AG04450 (cell line): Measurements from ENCODE around the gene DAAM2. TPM values are rescaled to one million over a fixed set of nuclear protein-coding genes. Genes with fewer than 3 reads are reported as not detected.

Experiments used
- CTCF ChIA-PET: fragments of 300-600, 350-600 bp; formaldehyde crosslinking; extraction: SDS; loops from one replicate; lab custom pipeline; 2022; ENCODE audit warnings: antibody characterized with exemption, inconsistent platforms; lab: Charles Lee
- POLR2A ChIA-PET: fragments of 350-600 bp; formaldehyde crosslinking; extraction: SDS; loops from one replicate; lab custom pipeline; 2021; ENCODE audit warnings: antibody characterized with exemption, inconsistent platforms; lab: Yijun Ruan, JAX
- DNase-seq: peaks from one replicate; pipeline ENCODE4 v3.0.0-alpha.2; 2011; ENCODE audit warnings: low read depth, low spot score
- H3K27ac ChIP-seq: one replicate; pipeline ENCODE4 v1.5.1; 2012; ENCODE audit warnings: low read depth, low read length, control low read depth
- H3K27me3 ChIP-seq: one replicate; pipeline ENCODE4 v1.6.0; 2012; ENCODE audit warnings: low read length; ENCODE audit not compliant: control insufficient read depth, insufficient read depth
- H3K4me3 ChIP-seq: 2 replicates; pipeline ENCODE4 v1.5.1; 2011; ENCODE audit warnings: mild to moderate bottlenecking, low read depth, low read length, control low read depth
- H3K9me3 ChIP-seq: 2 replicates; pipeline ENCODE4 v1.5.1; 2012; ENCODE audit warnings: low read length; ENCODE audit not compliant: control insufficient read depth, insufficient read depth
- CTCF ChIP-seq: IDR thresholded peaks from 2 replicates; pipeline ENCODE4 v1.5.1; 2011; ENCODE audit warnings: low read depth, low read length, control low read depth, inconsistent platforms
- polyA plus RNA-seq: library from polyadenylated mRNA; depleted of rRNA; stranded (reverse); fragments of >200 nt; gene quantifications from 2 replicates; pipeline ENCODE4 v1.2.3, GENCODE V29; 2011

The DAAM2 gene
- polyA plus RNA-seq, 1 experiment, result 2.9 TPM

GRCh38 chr6:39776581-39776980, 15.6 kb upstream of the DAAM2 start:
- CTCF ChIA-PET, result no interaction called here
- Histone ChIP-seq H3K27ac (no peak overlapping the region), H3K27me3 (peaks cover 2% of the 10 kb centered on the region), H3K4me3 (no peak overlapping the region), H3K9me3 (no peaks in the 10 kb centered on the region)
- no peak for TF ChIP-seq CTCF
- no peak for DNase-seq
- POLR2A ChIA-PET, result no interaction called here

- Histone ChIP-seq H3K4me3 (no peak overlapping the region), H3K27ac (no peak overlapping the region), H3K27me3 (peaks cover 2% of the 10 kb centered on the region), H3K9me3 (no peaks in the 10 kb centered on the region)
- ChIA-PET CTCF (no interaction called here), POLR2A (no interaction called here)
- TF ChIP-seq CTCF, result no peak
- no peak for DNase-seq
These were observed 15.0 kb upstream of the DAAM2 start for GRCh38 chr6:39777218-39777617.

GRCh38 chr6:39777661-39778060, 14.5 kb upstream of the DAAM2 start:
- POLR2A ChIA-PET, result no interaction called here
- H3K4me3 ChIP-seq, result no peak overlapping the region
- DNase-seq, result no peak
- no peak for TF ChIP-seq CTCF
- no peak overlapping the region for H3K27ac ChIP-seq
- CTCF ChIA-PET, result interaction anchor here (0.6 kb wide), 1 partner anchor 1944 kb away, joined by 3 read pairs; no protein-coding TSS in a partner anchor
- peaks cover 2% of the 10 kb centered on the region for H3K27me3 ChIP-seq
- no peaks in the 10 kb centered on the region for H3K9me3 ChIP-seq

GRCh38 chr6:39778581-39779255, 13.5 kb upstream of the DAAM2 start:
- ChIA-PET CTCF (no interaction called here), POLR2A (no interaction called here)
- Histone ChIP-seq H3K27ac (no peak overlapping the region), H3K4me3 (no peak overlapping the region), H3K9me3 (no peaks in the 10 kb centered on the region), H3K27me3 (peaks cover 2% of the 10 kb centered on the region)
- DNase-seq, result no peak
- no peak for TF ChIP-seq CTCF

GRCh38 chr6:39785281-39785680, 6.9 kb upstream of the DAAM2 start:
- ChIA-PET POLR2A (no interaction called here), CTCF (no interaction called here)
- Histone ChIP-seq H3K27ac (no peak overlapping the region), H3K27me3 (no peaks in the 10 kb centered on the region), H3K4me3 (no peak overlapping the region), H3K9me3 (no peaks in the 10 kb centered on the region)
- DNase-seq, result no peak
- no peak for TF ChIP-seq CTCF
